Stimulated activated CD8-positive, alpha-beta memory T cell treated with anti-CD3 and anti-CD28 coated beads, Interleukin-4, amount 100 ng/mL, for 4 hours (primary cell): Measurements from ENCODE around the gene OTOF.

Experiments used
- DNase-seq, 2 donors: peaks; one replicate each; pipeline ENCODE4 v3.0.0-alpha.2; 2020; ENCODE audit warnings: low read depth in 2 of 2, low spot score in 1 of 2

OTOF gene

GRCh38 chr2:26454561-26455001 is 23.3 kb downstream of the OTOF start:
- DNase-seq: no peak

DNA sequence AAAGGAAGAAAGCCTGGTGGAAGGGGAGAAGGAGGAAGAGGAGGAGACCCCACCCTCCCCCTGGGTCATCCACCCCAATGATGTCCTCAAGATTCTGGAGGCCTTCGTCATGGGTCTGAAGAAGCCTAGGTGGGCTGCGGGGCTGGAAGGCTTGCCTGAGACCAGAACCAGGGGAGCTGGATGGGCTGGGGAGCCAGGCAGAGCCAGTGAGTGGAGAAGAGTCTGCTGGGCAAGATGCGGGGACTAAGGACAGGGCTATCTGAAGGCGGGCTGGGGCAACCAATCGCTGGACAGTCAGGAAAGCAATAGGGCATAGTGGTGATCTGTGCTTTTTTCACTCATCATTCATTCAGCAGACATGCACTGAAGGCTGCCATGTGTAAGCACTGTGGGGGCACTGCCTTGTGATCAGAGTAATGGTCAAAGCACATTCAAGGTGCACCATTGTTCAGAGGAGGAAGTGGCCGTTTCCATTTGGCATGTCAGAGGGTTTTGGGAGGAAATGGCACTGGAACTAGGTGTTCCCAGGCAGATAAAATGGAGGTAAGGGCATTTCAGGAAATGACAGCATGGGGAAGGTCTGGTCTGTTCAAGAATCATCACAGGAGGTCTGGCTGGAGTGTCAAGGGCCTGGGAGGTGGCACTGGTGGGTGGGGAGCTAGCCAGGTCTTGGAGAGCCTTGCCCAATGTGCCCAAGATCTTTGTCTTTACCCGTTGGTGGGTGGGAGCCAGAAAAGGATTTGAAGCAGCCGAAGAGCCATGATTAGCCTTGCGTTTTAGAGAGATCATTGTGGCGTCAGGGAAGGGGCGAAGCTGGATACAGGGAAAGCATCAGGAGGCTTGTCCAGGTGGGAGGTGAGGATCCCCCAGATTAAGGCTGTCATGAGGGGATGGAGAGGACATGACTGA is 24.2 kb downstream of the OTOF start:
- DNase-seq: no peak

DNA sequence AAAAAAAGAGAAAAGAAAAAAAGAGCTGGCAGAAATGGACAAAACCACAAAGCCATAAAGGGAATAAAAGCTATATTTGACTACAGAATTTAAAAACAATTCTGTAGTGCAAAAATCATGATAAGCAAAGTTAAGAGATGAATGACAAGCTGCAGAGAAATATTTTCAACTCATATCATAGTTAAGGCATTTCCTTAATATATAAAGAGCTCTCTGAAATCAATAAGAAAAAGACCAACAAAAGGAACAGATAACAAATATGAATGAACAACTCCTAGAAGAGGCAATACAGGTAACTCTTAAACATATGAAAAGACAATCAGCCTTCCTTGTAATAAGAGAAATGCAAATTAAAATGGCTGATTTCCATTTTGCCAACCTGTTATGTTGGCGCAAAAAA is 26.2 kb downstream of the OTOF start:
- DNase-seq: no peak

DNA sequence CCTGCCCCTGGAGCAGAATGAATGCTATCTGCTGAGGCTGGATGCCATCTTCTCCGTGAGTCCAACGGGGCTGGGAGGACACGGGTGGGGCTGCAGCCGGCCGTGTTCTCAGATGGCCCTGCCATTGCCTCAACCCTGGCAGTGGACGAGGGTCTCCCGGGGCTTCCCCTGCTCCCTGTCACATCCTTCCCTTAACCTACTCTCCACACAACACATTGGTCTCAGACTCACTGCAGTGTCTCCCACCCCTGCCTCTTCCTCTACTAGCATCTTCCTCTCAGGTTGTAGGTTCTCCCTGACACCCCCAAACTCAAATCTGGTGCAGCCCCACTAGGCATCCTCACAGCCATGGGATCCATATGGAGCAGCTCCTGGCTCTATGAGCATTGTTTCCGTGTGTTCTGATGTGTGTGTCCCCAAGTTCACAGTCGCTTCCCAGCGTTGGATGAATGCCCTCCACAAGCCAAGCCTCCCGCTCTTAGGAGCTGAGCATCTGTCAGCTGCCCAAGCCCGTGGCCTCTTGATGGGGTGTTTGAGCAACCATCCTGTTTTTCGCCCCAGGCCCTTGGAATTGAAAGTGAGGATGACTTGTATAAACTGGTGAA is 27.8 kb downstream of the OTOF start:
- no peak for DNase-seq

GRCh38 chr2:26449278-26450030 is 28.5 kb downstream of the OTOF start:
- no peak for DNase-seq

DNA sequence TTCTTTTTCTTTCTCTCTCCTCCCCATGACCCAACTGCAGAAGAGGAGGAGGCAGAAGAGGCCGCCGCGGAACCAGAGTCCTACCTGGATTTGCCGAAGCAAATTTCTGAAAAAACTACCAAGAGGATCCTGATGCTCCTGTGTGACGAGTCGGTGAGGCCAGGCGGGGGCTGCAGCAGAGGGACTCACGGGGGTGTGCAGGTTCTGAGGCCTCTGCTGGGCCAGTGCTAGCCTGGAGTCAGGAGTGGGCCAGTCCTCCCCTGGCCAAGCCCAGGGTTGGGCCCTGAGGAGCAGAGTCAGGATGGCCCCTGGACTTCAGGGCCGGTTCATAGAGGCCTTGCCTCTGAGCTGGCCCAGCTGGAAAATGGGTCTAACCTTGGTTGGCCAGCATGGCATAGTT is 29.3 kb downstream of the OTOF start:
- no peak for DNase-seq

DNA sequence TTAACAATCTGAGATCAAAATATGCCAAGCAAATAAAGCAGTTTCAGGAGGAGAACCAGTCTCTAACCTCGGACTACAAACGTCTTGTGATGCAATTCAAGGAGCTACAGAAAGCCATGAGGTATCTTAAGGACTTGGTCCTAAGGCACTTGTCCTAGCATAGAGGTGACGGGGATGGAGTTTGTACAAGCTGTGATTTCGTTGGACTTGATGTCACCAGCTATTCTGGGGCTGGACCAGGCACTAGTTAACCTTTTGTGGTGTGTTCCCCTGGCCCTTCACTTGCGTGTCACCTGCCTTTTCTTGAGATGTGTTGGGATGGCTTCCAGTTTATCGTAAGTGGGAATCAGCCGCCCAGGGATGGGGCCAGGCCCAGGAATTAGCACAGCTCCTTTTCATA is 33.7 kb downstream of the OTOF start:
- DNase-seq: no peak

- DNase-seq: no peak
These were observed 35.2 kb downstream of the OTOF start for GRCh38 chr2:26442707-26443106.

- DNase-seq: no peak
These were observed 35.6 kb downstream of the OTOF start for GRCh38 chr2:26442301-26442700.

- no peak for DNase-seq
These were observed 39.0 kb downstream of the OTOF start for GRCh38 chr2:26438926-26439325.

GRCh38 chr2:26438526-26438925 is 39.4 kb downstream of the OTOF start:
- DNase-seq: no peak

DNA sequence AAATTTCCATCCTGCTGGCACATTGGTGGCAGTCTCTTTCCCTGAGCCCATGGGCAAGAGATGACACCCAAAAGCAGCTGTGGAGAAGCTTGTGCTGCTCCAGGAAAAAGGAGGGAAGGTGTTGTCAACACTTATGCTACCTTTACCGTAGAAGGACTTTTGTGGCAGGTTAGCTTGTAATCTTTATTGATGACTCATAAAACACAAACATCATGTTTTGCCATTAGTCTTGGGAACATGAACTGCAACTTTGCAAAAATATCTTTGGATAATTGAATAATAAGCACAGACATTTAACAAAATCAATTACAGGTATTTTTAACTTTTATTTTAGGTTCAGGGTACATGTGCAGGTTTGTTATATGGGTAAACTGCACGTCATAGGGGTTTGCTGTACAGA is 42.8 kb downstream of the OTOF start:
- DNase-seq: no peak

DNA sequence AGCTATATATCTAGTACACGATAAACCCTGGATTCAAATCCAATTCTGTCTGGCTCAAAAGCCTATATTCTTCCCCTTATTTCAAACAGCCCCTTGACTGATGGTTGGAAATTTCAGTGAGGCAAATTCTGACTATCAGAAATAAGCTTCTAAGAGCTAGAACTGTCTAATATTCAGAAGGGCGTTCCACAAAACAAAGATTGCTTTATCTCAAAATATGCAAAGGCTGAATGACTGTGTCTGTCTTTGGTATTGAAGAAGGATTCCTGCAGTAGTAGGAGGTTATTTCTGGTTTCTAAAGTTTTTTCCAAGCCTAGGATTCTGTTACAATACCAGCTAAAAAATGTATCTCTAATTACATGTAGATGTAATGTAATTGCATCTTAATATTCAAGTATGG is 45.1 kb downstream of the OTOF start:
- DNase-seq: no peak

DNA sequence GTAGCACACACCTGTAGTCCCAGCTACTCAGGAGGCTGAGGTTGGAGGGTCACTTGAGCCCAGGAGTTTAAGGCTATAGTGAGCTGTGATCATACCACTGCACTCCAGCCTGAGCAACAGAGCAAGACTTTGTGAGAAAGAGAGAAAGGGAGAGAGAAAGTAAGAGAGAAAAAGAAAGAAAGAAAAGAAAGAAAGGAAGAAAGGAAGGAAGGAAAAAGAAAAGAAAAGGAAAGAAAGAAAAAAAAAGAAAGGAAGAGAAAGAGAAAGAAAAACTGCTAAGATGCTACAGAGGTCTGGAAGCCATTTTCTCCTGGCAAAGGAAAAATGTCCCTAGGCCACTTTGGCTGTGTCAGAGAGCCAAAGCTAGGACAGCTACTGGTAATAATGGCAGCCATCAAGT is 45.6 kb downstream of the OTOF start:
- DNase-seq: no peak

DNA sequence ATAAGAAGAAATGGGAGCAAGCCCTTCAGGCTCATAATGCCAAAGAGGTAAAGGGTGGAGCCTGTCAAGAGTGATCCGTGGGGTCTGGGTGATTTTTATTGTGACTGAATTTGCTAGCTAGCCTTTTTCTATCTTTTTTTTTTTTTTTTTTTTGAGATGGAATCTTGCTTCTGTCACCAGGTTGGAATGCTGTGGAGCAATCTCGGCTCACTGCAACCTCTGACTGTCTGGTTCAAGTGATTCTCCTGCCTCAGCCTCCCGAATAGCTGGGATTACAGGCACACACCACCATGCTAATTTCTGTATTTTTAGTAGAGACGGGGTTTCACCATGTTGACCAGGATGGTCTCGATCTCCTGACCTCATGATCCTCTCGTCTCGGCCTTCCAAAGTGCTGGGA is 47.1 kb downstream of the OTOF start:
- no peak for DNase-seq

DNA sequence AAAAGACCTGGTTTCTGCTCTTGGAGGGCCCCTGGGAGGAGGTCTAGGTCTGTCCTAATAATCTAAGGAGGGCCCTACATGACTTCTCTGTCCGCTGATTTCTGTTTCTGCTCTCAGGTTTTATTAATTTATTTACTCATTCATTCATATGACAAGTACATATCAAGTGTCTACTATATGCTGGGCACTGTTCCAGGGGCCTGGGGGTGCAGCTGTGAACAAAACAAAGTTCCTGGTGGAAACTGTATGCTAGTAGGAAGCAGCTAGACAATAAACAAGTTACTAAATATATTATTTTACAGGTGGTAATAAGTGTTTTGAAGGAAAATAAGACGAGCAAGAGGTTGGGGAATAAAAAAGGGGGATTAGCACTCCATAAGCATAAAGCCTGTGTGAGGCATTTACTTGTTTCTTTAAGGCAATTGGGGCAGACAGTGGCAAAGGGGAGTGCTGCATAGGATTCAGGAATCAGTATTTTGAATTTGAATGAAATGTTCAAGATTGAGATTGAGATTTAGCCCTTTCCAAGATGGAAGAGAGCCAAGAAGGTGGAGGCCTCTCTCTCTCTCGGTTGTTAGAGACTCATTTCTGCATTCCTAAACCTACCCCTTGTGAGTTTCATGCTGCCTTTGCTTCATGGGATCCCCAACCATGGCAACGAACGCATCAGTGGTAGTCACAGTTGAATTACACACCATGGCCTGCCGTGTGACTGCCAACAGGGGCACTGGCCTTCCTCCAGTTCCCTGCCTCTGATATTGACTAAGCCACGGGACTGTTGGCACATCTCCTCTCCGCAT is 47.9 kb downstream of the OTOF start:
- DNase-seq: no peak

DNA sequence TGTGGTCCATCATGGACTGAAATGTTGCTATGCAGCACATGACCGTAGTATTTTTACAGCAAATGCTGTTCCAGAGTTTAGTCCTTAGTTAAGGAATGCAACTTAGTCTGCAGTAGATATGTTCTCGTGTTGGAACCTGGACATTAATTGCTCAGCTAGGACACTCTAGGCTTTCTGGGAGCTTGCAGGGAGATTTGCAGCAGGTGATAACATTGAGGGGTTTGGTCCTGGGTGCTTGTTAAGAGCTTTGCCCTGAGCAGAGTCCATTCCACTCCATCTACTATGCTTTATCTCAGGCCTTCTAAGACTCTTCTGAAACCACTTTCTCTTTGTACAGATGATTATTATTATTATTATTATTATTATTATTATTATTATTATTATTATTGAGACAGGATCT is 49.1 kb downstream of the OTOF start:
- DNase-seq: no peak

GRCh38 chr2:26424221-26424620 is 53.7 kb downstream of the OTOF start:
- DNase-seq: no peak

DNA sequence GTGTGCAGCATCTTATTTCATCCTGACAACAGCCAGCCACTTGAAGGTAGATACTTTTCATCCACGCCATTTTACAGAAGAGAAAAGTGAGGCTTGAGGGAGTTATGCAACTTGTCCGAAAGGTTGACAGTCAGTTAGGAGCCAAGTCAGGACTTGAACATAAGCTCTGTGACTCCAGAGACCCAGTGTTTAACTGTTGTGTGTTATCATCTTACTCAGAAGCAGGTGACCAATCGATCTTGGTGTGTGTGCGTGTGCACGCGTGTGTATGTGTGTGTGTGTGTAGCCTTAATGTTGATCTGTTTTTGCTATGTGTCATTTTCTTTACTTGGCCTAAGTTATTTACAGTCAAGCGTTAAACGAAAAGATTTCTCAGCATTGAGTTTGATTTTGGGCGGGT is 54.2 kb downstream of the OTOF start:
- DNase-seq: no peak

DNA sequence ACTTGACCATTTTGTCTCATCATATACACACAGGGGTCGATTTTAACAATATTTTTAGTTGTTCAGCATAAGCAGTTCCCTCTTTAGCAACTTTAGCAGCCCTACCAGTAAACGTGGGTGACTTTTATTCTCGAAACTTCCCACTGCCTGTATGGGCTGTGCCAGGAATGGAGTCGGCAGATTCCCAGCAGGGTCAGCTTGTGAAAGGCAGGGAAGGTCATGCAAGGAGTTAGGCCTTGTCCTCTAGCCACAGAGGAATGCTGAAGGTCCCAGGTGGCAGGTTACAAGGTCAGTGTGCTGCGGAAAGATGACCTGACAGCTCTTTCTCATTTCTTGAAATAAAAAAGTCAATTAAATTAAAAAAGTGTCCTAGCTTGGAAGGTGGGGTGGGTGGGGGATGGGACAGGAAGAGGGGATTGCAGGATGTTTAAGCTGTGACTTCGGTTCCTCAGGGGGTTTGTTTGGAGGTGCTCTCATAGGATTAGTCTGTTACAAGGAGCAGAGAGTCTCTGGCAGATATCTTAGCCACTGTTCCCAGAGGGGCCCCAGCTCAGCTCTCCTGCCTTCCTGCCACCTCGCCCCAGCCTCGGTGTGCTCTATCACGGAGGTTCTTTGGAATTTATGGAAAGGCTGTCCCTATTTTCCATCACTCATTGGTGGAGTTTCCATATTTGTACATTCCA is 54.8 kb downstream of the OTOF start:
- DNase-seq: no peak

GRCh38 chr2:26421961-26422360 is 56.0 kb downstream of the OTOF start:
- no peak for DNase-seq
